Right atrium auricular region (tissue), 2 donors: ENCODE measurements around the gene PPP1R13B. TPM values are rescaled to one million over a fixed set of nuclear protein-coding genes. Genes with fewer than 3 reads are reported as not detected.
A peak's percentile ranks its signal among the peaks of the same experiment; 100 is the strongest.

Experiments
- DNase-seq: peaks from one replicate; pipeline ENCODE4 v3.0.0-alpha.2; 2019; ENCODE audit warnings: low spot score
- H3K27ac ChIP-seq, 2 donors: fragments of 200-600 bp; sonication (generic); 1 replicate in 1 of 2; 2 replicates in 1 of 2; pipeline ENCODE4 v1.5.1; 2016 to 2019
- H3K27me3 ChIP-seq, 2 donors: fragments of 200-600 bp; sonication (generic); one replicate each; pipeline versions ENCODE4 v1.5.1 to v1.6.0; 2017 to 2019
- H3K36me3 ChIP-seq: fragments of 200-600 bp; sonication (generic); one replicate; pipeline ENCODE4 v1.5.1; 2016
- H3K4me1 ChIP-seq, 2 donors: fragments of 200-600 bp; sonication (generic); one replicate each; pipeline versions ENCODE4 v1.5.1 to v1.6.0; 2017 to 2019
- H3K4me3 ChIP-seq, 2 donors: fragments of 200-600 bp; sonication (generic); 1 replicate in 1 of 2; 2 replicates in 1 of 2; pipeline ENCODE4 v1.5.1; 2017 to 2019; ENCODE audit warnings: mild to moderate bottlenecking in 1 of 2, moderate library complexity in 1 of 2
- H3K9me3 ChIP-seq, 2 donors: fragments of 200-600 bp; sonication (generic); one replicate each; pipeline ENCODE4 v1.5.1; 2019
- total RNA-seq, 2 donors: library from RNA; depleted of rRNA; stranded (reverse); fragments of >200 nt; gene quantifications; one replicate each; pipeline ENCODE4 v1.1.0, GENCODE V29; 2016
- TF ChIP-seq, protein P1 (sequence below), 2 donors: fragments of 200-600 bp; sonication (generic); IDR thresholded peaks; one replicate each; pipeline ENCODE4 v1.5.1; 2019; ENCODE audit warnings: antibody characterized with exemption in 2 of 2

Gene PPP1R13B
- total RNA-seq, 2 donors from 2014 or later = 45.7 to 47.8 TPM

DNA sequence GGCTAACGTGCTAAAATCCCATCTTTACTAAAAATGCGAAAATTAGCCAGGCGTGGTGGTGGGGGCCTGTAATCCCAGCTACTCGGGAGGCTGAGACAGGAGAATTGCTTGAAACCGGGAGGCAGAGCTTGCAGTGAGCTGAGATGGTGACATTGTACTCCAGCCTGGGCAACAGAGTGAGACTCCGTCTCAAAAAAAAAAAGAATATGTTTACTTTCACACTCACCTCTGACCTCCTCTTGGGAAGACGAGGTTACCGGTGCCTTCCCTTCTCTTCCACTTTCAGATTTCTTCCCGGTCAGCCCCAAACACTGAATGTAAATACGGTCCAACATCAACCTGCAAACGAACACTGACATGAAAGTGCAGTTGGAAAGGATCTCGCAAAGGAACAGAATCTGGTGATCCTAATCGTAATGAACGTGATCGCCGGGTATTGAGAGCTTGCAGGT lies 31.8 kb upstream of the PPP1R13B start:
- Histone ChIP-seq H3K4me3 (no peak overlapping the region), H3K9me3 (no peaks in the 10 kb centered on the region), H3K36me3 (no peaks in the 10 kb centered on the region), H3K27ac (peak overlapping the region; percentile 85 to 87), H3K27me3 (no peaks in the 10 kb centered on the region), H3K4me1 (peaks cover 0 to 39% of the 10 kb centered on the region in 2 donors)
- TF ChIP-seq, protein P1, sequence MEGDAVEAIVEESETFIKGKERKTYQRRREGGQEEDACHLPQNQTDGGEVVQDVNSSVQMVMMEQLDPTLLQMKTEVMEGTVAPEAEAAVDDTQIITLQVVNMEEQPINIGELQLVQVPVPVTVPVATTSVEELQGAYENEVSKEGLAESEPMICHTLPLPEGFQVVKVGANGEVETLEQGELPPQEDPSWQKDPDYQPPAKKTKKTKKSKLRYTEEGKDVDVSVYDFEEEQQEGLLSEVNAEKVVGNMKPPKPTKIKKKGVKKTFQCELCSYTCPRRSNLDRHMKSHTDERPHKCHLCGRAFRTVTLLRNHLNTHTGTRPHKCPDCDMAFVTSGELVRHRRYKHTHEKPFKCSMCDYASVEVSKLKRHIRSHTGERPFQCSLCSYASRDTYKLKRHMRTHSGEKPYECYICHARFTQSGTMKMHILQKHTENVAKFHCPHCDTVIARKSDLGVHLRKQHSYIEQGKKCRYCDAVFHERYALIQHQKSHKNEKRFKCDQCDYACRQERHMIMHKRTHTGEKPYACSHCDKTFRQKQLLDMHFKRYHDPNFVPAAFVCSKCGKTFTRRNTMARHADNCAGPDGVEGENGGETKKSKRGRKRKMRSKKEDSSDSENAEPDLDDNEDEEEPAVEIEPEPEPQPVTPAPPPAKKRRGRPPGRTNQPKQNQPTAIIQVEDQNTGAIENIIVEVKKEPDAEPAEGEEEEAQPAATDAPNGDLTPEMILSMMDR (IDR thresholded peaks at IDR 0.05) = no peak
- no peak for DNase-seq

DNA sequence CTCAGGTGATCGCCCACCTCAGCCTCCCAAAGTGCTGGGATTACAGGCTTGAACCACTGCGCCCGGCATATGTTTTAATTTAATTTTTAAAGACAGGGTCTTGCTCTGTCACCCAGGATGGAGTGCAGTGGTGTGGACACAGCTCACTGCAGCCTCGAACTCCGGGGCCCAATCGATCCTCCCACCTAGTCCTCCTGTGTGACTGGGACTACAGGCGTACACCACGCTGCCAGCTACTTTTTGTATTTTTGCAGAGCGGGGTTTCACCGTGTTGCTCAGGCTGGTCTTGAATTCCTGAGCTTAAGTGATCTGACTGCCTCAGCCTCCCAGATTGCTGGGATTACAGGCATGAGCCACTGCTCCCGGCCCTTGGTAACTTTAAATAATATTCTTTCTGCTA lies 30.8 kb upstream of the PPP1R13B start:
- TF ChIP-seq, protein P1 (IDR thresholded peaks at IDR 0.05) = no peak
- Histone ChIP-seq H3K4me1 (peaks cover 0 to 39% of the 10 kb centered on the region in 2 donors), H3K9me3 (no peaks in the 10 kb centered on the region), H3K27me3 (no peaks in the 10 kb centered on the region), H3K4me3 (no peak overlapping the region), H3K27ac (no peak overlapping the region), H3K36me3 (no peaks in the 10 kb centered on the region)
- no peak for DNase-seq

DNA sequence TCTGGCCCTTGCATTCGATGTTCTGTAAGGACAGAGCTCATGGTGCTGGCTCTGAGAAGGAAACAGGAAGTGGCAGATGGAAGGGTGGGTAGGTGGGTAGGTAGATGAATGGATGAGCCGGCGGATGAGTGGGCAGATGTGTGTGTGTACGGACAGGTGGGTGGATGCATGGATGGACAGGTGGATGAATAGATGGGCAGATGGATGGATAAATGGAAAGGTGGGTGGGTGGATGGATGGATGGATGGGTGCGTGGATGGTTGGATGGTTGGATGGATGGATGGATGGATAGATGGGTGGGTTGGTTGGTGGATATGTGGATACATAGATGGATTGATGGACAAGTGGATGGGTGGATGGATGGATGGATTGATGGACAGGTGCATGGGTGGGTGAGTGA lies 27.6 kb upstream of the PPP1R13B start:
- H3K4me3 ChIP-seq = no peak overlapping the region
- TF ChIP-seq, protein P1 (IDR thresholded peaks at IDR 0.05) = no peak
- no peaks in the 10 kb centered on the region for H3K36me3 ChIP-seq
- no peaks in the 10 kb centered on the region for H3K27me3 ChIP-seq
- H3K4me1 ChIP-seq = peaks cover 0 to 33% of the 10 kb centered on the region in 2 donors
- H3K9me3 ChIP-seq = no peaks in the 10 kb centered on the region
- DNase-seq = no peak
- no peak overlapping the region for H3K27ac ChIP-seq

GRCh38 chr14:103872481-103873113 lies 25.2 kb upstream of the PPP1R13B start:
- peak overlapping the region in 1 of 2 donors; percentile 46 for H3K4me3 ChIP-seq
- peaks cover 0 to 39% of the 10 kb centered on the region in 2 donors for H3K4me1 ChIP-seq
- H3K36me3 ChIP-seq = no peaks in the 10 kb centered on the region
- H3K27me3 ChIP-seq = no peaks in the 10 kb centered on the region
- DNase-seq = no peak
- TF ChIP-seq, protein P1 (IDR thresholded peaks at IDR 0.05) = no peak
- H3K27ac ChIP-seq = peak overlapping the region; percentile 76 to 77
- H3K9me3 ChIP-seq = no peaks in the 10 kb centered on the region

GRCh38 chr14:103871596-103872480 lies 24.5 kb upstream of the PPP1R13B start:
- H3K4me3 ChIP-seq = peak overlapping the region; percentile 21 to 46
- no peaks in the 10 kb centered on the region for H3K27me3 ChIP-seq
- H3K9me3 ChIP-seq = no peaks in the 10 kb centered on the region
- TF ChIP-seq, protein P1 (IDR thresholded peaks at IDR 0.05) = no peak
- H3K36me3 ChIP-seq = no peaks in the 10 kb centered on the region
- H3K4me1 ChIP-seq = peaks cover 0 to 44% of the 10 kb centered on the region in 2 donors
- peak overlapping the region; percentile 76 to 77 for H3K27ac ChIP-seq
- DNase-seq = no peak
